HG02885 (cell line): ENCODE measurements around the gene CHD2.

Source experiments
- ATAC-seq: cut with Tn5 transposase; IDR thresholded peaks from one replicate; pipeline ENCODE4 v1.9.1; 2021; ENCODE audit warnings: mild to moderate bottlenecking; ENCODE audit not compliant: unreplicated experiment, poor library complexity

The CHD2 gene

DNA sequence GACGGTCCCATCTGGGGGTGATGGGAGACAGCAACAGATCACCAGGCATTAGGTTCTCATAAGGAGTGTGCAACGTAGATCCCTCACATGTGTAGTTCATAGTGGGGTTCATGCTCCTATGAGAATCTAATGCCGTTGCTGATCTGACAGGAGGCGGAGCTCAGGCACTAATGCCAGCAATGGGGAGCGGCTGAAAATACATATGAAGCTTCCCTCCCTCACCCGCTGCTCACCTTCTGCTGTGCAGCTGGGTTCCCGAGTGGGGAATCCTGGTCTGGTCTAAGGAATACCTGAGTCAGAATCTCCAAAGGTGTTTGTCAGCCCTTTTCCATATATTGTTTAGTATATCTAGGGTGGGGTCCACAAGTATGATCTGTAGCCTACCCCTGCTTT, 52.3 kb downstream of the CHD2 start:
- ATAC-seq = no peak

DNA sequence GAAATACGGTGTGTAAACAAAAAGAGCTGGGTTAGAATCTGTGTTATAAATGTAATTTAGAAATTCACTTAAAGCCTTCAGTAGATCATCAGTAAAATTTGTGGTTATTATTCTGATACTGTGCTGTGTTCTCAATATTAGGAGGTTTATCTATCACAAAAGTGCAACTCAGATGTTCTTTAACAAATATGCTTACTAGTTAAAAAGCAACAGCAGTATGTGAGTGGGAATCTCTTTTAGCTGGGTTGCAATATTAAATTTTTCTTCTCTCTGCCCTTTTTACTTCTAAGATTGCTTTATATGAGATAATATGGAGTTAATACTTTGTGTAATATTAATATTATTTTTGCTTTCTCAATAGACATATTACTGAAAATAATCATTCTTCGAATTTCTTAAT, 53.4 kb downstream of the CHD2 start:
- ATAC-seq = no peak

DNA sequence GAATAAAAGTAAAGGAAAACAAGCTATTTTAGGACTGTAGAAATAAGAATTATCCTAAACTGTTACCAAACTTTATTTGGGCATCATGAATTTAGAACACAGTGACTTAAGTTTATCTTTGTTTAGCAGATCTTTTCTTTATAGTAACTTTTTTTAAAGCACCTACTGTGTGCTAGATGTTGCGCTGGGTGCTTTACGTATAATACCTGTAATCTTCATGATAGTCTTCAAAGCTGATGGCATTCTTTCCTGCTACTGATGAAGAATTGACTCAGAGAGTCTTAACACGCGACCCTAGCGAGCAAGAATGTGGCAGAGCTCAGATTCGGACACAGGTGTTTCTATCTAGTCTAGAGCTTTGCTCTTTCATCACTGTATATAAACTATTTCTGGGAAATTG, 53.9 kb downstream of the CHD2 start:
- no peak for ATAC-seq

DNA sequence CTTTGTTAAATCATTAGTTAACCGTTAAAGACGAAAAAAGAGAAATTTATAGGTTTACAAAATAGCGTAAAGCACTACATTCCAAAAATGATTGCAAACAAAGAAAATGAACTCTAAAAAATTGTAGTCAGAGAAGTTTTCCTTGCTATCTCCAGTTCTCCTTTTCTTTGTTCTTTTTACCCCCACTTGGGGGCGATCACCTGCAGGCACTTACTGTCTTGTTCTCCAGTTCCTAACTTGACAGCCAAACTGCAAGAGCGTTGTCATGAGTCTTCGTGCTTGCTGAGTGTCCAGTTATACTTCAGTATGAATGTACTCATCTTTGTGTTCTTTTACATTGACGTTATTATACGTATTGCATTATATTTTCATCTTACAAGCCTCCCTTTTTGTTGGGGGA, 54.5 kb downstream of the CHD2 start:
- ATAC-seq = no peak

DNA sequence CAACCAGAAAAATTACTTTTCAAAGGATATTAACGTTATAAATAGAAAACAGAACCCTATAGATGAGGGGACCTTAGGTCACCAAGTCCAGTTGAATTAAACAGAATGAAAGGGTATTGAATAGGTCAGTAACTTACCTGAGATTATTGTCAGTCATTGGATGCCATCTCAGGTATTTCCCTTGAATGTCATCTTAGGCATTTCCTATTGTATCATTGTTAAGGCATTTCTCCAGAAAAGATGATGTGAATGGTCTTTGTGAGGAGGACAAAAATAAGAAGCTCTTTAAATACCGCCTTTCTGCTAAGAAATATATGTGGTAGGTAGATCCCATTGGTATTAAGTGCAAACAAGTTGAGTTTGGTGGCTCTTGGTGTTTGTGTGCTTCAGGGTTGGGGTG, 55.6 kb downstream of the CHD2 start:
- no peak for ATAC-seq

DNA sequence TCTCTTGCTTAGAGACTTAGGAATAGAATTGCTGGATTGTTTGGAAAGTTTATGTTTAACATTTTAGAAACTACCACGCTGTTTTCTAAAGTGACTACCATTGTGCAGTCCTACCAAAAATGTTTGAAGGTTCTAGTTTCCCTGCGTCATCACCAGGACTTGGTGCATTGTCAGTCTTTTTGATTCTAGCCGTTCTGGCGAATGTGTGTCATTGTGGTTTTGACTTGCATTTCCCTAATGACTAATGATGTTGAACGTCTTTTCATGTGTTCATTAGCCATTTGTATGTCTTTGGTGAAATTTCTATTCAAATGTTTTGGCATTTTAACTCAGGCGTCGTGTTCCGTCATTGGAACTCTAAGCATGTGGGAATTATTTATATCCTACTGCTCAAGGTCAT, 58.0 kb downstream of the CHD2 start:
- no peak for ATAC-seq

DNA sequence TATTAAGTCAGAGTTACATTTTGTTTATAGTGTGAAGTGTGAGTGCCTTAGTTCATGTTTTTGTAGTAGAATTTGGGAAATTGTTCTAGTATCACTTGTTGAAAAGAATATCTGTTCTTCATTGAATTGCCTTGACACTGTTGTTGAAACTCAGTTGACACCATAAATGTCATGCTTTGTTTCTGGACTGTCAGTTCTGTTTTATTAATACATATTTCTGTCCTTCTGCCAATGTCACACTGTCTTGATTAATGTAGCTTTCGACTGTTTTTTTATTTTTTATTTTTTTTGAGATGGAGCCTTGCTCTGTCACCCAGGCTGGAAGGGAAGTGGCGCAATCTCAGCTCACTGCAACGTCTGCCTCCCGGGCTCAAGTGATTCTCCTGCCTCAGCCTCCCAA, 59.1 kb downstream of the CHD2 start:
- no peak for ATAC-seq

DNA sequence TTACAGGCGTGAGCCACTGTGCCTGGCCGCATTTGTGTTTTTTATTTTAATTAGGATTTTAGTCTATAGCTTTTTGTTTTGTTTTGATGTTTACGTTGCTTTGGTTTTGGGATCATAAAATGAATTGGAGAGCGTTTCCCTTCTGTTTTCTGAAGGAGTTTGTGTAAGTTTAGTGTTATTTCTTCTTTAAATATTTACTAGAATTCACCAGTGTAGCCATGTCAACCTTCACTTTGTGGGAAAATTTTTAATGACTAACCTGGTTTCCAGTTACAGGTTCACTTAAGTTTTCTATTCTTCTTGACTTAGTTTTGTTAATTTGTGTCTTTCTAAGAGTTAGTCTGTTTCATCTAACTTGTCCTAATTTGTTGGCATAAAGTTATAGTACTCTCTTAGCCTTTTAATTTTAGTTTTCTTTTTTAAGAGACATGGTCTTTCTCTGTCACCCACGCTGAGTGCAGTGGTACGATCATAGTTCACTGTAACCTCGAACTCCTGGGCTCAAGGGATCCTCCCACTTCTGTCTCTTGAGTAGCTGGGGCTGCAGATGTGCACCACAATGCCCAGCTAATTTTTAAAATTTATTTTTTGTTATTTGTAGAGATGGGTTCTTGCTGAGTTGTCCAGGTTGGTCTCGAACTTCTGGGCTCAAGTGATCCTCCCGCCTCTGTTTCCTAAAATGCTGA, 61.0 kb downstream of the CHD2 start:
- no peak for ATAC-seq

DNA sequence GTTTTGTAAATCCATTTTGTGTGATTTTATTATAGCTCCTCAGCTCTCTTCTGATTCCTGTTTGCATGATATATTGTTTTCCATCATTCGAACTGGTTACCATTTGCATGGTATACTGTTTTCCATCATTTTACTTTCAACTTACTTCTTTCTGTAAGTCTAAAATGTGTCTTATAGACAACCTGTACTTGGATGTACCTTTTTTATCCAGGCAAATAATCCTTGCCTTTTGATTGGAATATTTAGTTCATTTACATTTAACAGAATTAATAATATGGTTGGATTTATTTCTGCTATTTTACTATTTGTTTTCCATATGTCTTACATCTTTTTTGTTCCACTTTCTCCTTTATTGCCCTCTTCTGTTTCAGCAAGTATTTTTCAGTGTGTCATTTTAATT, 62.8 kb downstream of the CHD2 start:
- no peak for ATAC-seq

DNA sequence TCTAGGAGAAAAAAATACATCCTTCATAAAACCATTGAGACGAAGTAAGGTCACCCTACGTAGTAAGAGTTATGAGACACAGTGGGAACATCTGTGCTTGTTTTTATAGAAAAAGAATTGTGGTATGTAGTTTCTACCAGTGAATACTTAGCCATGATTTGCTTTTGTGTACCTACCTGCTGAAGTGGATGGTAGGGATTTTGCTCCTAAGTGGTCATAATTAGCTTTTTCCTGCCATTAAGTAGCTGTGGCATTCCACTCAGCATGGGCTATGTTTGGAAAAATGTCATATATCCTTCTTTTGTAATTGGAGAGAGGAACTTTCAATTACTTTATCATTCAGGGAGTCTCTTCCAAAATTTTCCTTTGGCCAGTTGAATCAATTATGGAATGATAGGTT, 63.7 kb downstream of the CHD2 start:
- ATAC-seq = no peak

DNA sequence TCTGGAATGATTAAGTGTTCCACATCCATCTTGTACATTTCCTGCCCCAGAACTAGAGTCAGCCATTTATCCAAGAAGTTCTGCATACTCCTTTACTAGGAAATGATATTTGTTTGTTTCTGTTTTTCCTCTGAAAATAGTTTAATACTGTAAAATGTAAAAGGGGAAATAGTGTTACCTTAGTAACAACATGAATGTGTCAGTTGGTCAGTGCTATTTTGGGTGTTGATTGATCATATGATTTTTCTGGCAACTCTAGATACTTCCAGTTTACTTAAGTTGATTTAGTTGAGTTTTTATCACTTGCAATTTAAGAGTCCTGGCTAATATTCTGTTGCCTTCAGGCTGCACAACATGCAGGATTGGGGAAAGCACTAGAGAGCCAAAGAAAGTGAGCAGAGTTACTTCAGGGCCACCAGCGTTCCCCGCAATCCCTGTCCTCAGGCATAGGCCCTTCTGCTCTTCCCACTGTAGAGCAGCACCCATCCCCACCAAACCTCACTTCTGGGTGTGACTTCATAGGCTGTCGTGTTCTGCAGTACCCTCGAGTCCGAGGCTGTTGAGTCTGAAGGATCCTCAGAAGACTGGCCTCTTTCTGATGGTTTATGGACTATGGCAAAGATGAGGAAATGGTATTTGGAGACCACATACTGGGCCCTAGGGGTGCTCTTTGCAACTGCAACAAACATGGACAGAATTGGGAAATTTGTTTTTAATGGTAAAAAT, 69.0 kb downstream of the CHD2 start:
- ATAC-seq = no peak

DNA sequence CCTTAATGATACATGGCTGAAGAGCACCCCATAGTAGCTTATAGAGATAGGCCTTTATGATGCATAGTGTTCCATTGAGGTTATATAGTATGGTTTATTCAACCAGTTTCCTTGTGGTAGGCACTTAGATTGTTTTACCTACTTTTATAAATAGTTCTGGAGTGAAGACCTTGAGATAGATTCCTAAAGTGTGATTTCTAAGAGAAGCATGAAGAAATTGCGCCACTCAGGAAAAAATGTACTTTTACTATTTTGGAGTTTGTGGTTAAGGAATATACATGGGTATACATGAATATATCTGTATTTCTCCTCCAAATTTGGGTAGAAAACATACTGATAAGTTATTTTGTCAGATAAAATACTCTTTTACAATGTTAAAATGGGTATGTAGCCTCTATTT, 70.5 kb downstream of the CHD2 start:
- no peak for ATAC-seq

DNA sequence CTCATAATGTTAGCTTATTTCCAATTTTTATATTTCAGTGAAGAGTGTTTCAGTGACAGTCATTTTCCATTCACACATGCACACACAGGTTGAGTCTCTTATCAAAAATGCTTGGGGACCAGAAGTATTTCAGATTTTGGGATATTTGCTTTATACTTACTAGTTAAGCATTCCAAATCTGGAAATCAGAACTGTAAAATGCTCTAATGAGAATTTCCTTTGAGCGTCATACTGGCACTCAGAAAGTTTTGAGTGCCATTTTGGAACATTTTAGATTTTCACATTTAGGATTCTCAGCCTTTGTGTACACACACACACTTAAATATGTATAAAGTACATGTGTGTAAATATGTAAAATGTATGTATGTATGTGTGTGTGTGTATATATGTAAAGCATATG, 71.0 kb downstream of the CHD2 start:
- no peak for ATAC-seq

DNA sequence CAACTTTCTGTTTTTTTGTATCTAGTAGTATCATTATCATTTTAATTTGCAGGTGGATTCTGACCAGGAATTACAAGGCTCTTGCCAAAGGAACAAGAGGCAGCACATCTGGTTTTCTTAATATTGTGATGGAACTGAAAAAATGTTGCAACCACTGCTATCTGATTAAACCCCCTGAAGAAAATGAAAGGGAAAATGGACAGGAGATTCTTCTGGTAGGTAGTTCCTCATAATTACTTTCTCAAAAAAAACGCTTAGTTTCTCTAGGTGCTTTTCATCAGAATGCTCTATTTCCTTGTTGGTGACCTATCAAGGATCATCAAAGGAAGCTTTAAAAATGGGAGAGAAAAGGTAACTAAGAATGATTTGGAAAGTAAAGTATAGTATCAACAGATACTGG, 71.6 kb downstream of the CHD2 start:
- no peak for ATAC-seq

DNA sequence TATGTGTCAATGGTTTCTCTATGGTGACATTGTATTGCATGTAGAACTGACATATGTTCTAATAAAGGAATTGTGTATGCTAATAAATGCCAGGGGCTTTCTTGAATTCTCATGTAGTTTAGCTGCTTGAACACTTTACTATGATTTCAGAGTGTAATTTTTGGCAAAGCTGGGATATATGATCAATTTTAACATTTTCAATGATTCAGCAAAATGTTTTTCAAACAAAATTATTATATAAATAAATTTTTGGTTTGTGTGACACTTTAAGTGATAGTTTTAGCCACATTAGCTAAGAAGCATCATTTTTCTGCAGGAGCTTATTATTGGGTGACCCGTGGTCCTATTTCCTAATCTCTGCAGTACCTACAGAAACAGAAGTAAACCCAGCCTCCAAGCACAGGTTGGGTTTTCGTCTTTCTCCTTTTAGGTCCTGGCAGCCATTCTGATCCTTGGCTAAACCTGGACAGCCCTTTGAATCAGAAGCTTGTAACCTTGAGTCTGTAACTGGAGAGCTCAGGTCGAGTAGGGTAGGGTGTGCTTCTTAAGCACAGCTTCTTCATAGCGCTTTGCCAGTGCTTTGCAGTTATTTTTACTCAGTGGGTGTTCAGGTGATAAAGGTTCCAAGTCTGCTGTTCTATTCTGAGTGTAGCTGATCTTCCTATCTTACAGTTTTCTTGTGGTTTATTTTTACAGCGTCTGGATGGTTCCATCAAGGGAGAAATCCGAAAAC, 74.2 kb downstream of the CHD2 start:
- no peak for ATAC-seq

DNA sequence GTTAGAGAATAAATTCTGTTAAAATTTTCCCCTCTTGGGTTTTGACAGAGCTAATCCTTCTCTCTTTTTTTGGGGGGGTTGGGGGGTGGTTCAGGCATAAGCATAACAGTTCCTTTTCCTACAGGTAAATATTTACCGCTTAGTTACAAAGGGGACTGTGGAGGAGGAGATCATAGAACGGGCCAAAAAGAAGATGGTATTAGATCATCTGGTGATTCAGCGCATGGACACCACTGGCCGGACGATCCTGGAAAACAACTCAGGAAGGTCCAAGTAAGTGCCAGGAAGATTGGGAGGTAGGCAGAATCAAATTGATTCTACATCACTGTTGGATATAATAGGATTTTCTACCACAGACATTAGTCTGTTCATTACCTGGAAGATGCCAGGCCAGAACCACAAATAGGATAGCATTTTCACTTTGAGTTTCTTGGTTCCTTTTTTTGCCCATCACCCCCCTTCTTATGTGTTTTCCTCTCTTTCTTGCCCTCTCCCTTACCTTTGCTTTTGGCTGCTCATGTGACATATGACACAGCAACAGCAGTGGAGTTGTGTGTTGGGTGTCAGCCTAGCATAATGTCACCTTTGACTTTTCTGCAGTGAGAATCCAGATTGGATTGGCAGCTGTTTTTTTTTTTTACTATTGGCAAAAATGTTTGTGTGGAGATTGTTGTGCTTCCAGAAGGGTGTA, 79.0 kb downstream of the CHD2 start:
- no peak for ATAC-seq

DNA sequence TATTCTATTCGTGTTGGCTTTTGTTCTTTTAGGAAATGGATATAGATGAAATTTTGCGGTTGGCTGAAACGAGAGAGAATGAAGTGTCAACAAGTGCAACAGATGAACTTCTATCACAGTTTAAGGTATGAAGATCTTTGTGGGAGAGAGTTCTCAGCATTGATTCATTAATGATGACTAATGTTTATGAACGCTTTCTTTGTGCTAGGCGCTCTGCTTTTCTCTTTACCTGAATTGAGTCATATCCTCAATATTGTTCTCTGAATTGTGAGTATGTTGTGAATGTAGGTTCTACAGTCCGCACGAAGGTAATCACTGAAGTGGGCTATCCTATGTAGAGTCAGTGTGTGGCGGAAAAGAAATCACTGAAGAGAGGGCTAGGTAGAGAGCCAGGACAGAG, 81.2 kb downstream of the CHD2 start:
- ATAC-seq = no peak

DNA sequence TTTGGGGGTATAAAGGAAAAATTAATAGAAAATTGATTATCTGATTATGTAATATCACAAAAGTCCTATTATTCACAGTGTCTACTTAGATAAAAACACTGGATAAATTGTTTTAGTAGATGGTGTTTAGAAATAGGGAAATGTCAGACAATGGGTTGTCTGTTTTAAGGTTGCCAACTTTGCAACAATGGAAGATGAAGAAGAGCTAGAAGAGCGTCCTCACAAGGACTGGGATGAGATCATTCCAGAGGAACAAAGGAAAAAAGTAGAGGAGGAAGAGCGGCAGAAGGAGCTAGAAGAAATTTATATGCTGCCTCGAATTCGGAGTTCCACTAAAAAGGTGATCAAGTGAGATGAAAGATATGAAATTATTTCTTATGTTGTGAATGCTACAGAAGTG, 84.0 kb downstream of the CHD2 start:
- ATAC-seq = no peak

DNA sequence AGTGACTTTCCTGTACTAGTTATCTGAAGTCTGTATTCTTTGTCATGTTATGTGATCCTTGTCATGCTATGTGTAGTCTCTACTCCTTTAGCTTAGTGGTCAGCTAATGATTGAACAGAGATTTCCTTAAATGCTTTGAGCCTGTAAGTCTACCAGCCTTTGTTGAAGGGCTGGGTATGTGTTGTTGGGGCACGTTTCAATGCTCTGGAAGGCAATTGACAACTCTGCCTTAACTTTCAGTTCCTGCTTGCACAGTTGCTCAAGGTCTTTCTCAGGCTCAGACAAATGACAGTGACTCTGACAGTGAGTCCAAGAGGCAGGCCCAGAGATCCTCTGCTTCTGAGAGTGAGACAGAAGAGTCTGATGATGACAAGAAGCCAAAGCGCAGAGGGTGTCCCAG, 89.3 kb downstream of the CHD2 start:
- no peak for ATAC-seq

DNA sequence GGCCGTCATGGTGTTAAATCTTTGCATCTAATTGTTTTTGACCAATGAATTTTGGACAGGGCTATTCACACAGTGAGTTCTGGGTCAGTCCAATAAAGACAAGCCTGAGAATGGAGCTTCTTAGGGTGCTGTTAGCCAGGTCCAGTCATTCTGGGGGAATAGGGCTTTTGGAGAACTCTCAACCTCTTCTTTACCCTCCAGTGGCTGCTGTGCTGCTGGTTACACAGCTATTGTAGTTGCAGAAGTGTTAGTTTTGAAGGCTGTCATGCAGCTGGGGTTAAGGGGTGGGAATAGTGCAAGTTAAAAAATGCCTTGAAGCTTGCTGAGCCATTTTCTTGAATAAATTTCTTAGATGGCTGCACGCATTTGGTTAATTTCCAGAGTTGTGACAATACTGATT, 89.9 kb downstream of the CHD2 start:
- ATAC-seq = no peak

DNA sequence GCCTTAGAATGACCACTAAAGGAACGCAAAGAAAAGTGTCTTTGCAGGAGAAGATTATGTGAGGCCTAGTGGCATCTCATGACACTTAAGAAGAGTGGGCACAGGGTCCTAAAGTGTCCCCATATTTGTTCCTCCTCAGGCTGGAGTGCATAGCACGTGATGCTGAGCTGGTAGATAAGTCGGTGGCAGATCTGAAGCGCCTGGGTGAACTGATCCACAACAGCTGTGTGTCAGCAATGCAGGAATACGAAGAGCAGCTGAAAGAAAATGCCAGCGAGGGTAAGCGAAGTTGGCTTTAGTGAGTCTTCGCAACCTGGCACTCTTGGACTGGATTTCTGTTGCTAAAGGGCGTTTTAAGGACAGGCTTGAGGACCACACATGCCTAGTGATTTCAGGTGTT, 92.6 kb downstream of the CHD2 start:
- no peak for ATAC-seq
